NCI-H2029 (cell line): ENCODE measurements around the gene BROX.
"Not testable (repeated sequence)": the region's sequence is repeated elsewhere in the genome, so short reads cannot be mapped to it uniquely, and the experiment has no call there.

ENCODE experiments used
- DNase-seq: peaks from one replicate; lab custom pipeline; 2025; lab: John Stamatoyannopoulos, UW

Gene BROX

DNA sequence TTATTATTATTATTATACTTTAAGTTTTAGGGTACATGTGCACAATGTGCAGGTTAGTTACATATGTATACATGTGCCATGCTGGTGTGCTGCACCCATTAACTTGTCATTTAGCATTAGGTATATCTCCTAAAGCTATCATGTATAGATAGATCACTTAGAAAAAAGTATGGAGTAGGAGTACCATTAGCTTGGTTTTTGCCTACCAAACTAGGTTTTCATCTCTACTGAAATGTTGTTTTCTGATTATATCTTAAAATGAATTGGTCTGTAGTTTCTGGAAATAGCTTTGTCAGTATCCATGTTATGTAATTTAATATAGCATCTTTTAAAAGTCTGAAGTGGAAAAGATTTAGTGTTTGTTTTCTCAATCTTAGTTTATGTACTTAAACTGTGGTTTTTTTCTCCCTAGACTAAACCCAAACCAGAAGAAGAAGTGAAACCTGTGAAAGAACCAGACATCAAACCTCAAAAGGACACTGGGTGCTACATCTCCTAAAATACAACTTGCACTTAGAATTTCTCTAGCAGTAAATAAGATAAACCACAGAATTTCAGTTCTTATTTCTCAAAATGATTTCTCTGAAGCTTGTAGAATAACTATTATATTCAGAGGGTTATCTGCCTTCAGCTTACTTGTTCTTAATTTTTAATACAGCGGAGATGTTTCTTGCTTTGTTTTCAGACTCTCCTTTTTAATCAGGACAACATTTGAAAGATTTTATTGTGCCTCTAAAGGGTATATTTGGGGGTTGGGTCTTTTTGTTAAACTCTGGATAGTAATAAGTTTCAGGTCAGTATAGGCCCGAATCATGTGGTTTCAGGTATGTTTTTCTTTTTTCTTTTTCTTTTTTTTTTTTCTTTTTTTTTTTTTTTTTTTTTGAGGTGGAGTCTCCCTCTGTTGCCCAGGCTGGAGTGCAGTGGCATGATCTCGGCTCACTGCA lies 20.1 kb downstream of the BROX start:
- DNase-seq = no peak

- DNase-seq = no peak
These were observed 22.4 kb downstream of the BROX start for GRCh38 chr1:222734740-222735139.

DNA sequence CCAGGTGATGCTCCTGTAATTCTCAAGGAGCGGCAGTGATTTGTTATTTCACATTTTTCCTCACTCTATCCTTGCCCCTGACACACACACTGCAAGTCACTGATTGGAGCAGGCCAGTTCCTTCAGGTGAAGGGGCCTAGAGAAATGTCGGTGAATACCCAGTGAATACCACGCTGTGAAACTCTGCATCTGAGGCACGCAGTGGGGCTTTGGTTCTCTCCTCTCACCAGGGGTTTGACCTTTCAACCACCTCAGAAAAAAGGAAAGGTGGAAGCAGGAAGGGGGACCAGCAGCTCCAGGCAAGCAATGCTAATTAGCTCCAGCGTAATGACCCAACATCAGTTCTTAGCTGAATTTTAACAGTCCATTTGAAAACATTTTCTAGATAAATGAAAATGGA lies 24.1 kb downstream of the BROX start:
- DNase-seq = no peak

GRCh38 chr1:222736972-222737371 lies 24.6 kb downstream of the BROX start, which contains the start of gene FAM177B:
Gene FAM177B, plus strand, starts transcription at chr1:222737202. Its CDS starts 9,344 bp downstream, at chr1:222746546.
- no peak for DNase-seq

DNA sequence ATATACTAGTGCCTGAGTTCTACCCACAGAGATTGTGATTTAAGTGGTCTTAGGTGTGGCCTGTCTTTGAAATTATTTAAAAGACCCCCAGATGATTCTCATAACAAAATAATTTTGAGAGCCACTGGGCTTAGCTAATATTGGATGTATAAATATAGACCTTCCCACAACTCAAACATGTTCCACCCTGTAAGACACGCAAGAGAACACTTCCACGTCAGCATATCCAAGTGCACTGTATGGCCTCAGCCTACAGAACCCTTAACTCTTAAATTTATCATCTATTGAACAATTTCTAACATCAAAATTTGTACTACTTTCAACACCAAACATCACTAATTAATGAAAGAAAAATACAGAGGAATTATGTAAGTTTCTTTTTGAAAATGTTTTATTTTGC lies 27.1 kb downstream of the BROX start:
- no peak for DNase-seq

- no peak for DNase-seq
These were observed 27.6 kb downstream of the BROX start for GRCh38 chr1:222739929-222740328.

GRCh38 chr1:222741630-222742457 lies 29.5 kb downstream of the BROX start:
- DNase-seq = not testable (repeated sequence)

- no peak for DNase-seq
These were observed 37.6 kb downstream of the BROX start for GRCh38 chr1:222749927-222750326.

DNA sequence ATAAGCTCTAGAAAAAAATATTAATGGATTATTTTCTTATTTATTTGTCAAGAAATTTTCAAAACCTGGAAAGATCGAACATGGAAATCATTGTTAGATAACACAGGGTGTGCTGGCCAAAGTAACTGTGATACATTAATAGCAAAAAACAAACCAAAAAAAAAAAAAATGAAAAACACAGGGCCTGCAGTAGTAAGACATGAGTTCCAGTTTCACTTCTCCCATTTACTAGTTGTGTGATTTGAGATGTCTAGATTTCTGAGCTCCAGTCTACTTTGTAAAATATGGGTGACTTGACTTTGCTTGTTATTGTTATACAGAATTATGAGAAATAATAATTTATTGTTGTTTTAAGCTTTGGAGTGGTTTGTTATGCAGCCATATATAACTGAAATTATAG lies 38.3 kb downstream of the BROX start:
- DNase-seq = no peak

- DNase-seq = no peak
These were observed 38.9 kb downstream of the BROX start for GRCh38 chr1:222751255-222751654.

DNA sequence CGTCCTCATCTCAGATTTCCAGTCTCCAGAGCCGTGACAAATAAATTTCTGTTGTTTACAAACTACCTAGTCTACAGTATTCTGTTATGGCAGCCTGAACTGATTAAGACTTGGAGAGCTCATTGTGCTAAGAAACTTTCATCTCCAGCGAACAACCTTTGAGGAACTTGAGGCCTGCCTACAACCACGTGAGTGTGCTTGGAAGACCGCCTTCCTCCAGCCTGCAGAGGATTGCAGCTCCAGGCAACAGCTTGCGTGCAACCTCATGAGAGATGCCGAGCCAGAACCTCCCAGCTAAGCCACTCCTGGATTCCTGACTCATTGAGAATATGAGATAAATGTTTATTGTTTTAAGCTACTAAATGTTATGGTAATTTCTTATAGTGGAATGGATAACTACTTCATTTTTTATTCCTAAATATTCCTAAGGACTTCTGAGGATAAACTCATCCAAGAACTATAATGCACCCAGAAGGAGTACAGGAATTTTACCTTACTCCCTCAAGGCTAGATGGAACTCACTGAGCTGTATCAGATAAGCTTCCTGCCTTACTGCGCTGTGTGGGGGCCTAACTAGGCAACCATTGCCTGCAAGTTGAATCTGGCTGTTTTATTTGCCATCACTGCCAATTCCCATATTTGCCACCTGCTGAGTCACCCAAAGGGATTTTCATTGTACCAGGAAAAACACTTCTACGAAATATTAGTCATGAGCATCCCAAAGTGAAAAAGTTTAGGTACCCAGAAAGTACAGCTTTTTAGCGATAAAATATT lies 42.2 kb downstream of the BROX start:
- no peak for DNase-seq

GRCh38 chr1:222757646-222758268 lies 45.4 kb downstream of the BROX start:
- DNase-seq = no peak

- DNase-seq = no peak
These were observed 47.2 kb downstream of the BROX start for GRCh38 chr1:222759451-222760035.

DNA sequence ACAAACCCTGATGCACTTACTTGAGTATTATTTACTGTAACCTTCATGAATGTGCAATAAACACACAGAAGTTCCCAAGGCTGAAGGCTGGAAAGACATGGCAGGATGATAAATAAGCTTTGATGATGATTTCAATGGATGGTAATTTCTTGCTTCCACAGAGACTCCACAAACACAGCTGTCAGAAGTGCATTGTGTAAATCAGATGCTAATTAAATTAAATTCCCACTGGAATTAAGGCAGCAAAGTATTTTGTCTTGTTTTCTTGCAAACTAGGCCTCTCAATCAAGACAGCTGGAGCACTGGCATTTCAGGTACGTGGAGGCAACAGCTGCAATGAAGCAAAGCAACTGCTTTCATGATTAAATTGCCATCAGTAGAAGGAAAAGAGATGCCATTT lies 48.7 kb downstream of the BROX start:
- no peak for DNase-seq

DNA sequence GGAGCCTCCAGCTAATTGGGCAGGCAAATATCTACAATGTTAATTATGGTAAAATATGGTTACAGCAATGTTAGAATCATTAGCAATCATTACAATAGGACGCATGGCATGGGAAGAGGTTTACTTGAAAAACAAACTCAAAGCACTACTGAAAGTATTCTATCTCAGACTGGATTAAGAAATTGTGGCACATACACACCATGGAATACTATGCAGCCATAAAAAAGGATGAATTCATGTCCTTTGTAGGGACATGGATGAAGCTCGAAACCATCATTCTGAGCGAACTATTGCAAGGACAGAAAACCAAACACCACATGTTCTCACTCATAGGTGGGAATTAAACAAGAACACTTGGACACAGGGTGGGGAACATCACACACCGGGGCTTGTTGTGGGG lies 49.8 kb downstream of the BROX start:
- not testable (repeated sequence) for DNase-seq

DNA sequence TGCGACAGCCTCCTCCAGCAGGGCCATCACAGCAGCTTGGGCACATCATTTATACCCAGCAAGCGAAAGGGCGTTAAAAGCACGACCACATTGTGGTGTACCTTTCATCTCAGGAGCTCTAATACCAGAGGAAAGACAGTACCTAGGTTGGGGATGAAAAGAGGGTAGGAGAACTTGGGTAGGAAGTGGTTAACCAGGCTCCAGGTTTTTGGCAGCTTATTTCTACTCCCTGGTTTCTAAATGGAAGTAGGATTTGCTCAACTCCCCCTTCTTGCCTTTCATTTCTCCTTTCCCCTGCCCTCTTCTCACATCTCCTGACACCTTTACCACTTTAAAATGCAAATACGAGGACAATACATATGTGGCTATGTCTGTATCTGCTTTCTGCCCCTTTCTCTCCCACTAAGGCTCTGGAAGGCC lies 54.8 kb downstream of the BROX start:
- no peak for DNase-seq

GRCh38 chr1:222768592-222768991 lies 56.2 kb downstream of the BROX start:
- no peak for DNase-seq

GRCh38 chr1:222769181-222769580 lies 56.8 kb downstream of the BROX start:
- DNase-seq = no peak

DNA sequence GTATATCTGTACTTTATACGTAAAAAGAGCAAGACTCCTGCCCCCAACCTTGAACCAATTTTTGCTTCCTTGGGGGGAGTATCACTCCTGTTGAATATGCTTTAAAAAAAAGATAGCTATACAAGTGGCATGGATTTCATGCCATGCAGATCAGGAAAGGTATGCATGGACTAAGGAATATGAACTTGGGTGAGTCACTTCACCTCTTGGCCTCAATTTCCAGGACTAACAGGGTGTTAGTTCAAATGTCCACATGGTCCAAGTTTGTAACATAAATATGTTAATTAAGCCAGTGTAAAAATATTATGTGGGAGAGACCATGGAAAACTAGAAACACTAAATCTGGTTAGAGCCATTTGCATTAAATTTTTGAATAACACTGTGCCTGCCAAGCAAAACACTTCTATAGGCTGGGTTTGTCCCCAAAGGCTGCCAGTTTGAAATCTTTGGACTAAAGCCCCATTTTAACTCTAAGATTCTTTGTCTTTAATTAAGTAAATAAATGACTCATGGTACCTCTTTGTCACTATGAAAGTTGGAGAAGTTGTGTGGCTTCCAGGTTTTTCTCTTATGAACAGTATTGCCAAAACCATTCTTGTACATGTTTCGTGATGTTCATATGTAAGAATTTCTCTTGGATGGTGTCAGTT lies 57.7 kb downstream of the BROX start:
- no peak for DNase-seq

DNA sequence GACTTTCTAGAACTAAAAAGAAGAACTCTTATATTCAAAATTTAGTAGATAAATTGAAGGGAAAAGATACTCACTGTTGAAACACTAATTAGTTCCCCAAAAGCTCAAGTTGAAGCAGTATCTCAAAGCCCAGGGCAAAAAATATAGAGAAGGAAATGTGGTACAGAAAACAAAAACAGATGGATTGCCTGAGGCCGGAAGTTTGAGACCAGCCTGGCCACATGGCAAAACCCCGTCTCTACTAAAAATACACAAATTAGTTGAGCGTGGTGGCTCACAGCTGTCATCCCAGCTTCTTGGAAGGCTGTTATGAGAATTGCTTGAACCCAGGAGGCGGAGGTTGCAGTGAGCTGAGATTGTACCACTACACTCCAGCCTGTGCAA lies 60.6 kb downstream of the BROX start:
- no peak for DNase-seq

DNA sequence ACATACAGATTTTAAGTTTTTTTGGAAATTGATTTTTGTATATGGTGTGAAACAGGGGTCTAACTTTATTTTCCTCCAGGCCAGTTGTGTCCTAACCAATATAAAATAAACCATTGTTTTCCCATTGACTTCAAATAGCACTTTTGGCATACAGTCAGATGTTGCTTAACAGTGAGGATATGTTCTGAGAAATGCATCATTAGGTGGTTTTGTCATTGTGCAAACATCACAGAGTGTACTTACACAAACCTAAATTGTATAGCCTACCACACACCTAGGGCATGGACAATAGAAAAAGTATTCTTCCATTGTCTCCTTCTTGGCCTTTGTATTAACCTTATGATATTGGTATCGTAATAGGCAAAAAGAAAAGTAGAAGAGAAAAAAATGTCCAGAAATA lies 65.1 kb downstream of the BROX start:
- DNase-seq = peak; percentile 58
